M059J (cell line): ENCODE measurements around the gene CROCC2. TPM values are rescaled to one million over a fixed set of nuclear protein-coding genes. Genes with fewer than 3 reads are reported as not detected.

Source experiments
- DNase-seq: peaks from one replicate; pipeline ENCODE4 v3.0.0-alpha.2; 2012; ENCODE audit warnings: low read depth
- total RNA-seq: library from RNA; depleted of rRNA; stranded (reverse); fragments of >200 nt; shearing (Covaris generic); gene quantifications from 2 replicates; pipeline ENCODE4 v1.2.3, GENCODE V29; 2014

The CROCC2 gene
- total RNA-seq, 1 experiment from 2014 or later: not detected

DNA sequence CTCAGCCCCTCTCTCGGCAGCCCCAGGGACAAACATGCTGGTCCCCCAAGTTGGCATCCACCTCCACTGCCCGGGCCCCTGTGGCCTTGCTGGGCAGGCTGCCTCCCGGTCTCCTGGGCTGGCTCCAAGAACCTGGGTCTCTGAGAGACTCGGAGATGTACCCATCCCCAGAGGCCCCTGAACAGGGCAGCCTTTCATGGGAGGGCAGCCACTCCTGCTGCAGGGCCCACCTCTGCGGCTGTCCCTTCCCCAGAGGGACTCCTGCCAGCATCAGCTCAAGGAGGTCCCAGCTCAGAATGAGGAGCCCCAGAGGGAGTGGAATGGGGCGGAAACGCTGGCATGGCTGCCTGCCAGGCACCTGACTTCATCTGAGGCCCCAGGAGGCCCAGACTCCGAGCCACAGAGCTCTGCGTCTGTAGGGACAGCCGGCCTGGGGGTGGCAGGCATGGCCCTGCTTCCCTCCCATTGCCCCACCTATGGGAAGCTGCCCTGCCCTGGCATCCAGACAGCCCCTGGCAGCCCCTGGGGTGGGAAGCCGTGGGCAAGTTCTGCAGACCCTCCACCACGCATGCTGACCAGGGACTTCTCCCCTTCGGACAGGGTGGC is 857 bp upstream of the CROCC2 start:
- DNase-seq: no peak

DNA sequence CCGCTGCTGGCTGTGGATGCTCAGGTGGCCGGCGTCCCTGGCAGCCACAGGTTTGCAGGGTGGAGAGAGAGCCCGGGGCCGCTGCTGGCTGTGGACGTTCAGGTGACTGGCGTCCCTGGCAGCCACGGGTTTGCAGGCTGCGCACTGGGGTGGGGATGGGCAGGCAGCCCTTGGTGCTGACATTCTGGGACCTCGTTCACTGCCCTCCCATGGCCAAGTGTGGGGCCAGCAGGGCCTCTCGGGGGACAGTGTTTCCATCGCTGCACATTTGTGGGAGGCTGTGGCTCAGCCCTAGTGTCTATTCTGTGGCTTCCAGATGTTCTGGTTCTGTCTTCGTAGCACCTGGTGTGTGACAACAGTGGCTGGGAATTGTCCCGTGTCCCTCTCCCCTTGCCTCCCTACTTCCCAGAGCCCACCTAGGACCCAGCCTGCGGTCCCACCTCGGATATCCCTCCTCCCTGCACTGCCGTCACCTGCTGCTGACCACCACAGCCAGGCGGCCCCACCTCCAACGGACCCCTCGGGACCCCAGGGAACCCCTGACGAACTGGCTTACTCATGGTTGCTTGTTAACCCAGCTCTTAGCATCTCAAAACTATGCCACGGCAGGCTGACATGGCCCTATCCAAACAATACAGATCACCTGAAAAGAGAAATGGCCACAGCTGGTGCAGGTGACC is 915 bp downstream of the CROCC2 start:
- DNase-seq: no peak

DNA sequence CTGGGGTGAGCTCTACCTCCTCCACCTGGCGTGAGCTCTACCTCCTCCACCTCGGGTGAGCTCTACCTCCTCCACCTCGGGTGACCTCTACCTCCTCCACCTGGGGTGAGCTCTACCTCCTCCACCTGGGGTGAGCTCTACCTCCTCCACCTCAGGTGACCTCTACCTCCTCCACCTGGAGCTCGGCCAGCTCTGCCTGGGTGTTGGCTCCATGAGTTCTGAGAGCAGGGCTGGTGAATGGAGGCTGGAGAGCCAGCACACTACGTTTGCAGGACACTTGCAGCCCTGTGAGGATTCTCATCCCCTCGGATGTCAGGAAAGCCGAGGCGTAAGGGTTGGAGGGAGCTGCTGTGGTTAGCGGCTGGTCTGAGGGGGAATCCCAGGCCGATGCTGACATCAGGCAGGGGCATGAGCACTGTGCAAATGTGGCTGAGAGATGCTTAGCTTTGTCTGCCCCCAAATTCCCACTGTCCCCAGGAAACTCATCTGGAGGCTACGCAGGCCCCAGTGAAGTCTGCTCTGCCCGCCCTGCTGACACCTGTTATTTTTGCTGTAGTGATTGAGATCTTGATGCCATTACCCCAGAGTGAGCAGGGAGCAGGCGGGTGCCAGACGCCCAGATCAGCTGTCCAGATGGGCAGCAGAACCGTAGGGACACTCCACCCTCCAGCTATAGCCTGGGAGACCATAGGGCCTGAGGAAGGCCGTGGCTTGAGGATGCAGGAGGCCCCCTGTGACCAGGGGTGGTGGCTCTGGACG is 3.3 kb downstream of the CROCC2 start:
- DNase-seq: no peak

DNA sequence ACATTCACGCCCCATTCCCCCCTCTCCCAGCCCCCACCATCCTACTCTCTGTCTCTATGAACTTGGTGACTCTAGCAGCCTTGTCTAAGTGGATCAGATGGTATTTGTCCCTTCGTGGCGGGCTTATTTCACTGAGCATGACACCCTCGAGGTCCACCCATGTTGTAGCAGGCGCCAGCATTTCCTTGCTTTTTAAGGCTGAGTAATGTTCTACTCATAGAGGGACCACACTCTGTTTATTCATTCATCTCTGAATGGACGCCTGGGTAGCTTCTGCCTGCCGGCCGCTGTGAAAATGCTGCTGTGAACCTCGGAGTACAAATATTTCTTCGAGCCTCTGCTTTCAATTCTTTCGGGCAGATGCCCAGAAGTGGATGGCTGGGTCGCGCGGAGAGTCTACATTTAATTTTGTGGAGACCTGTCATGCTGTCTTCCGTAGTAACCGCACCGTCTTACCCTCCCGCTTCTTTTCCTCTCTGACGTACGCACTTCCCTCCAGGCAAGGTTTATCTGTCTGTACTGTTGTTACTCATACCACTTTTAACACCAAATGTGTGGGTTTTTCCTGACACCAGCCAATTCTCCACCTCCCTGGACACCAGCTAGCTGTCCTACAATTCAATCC is 5.6 kb downstream of the CROCC2 start:
- DNase-seq: peak; percentile 72

DNA sequence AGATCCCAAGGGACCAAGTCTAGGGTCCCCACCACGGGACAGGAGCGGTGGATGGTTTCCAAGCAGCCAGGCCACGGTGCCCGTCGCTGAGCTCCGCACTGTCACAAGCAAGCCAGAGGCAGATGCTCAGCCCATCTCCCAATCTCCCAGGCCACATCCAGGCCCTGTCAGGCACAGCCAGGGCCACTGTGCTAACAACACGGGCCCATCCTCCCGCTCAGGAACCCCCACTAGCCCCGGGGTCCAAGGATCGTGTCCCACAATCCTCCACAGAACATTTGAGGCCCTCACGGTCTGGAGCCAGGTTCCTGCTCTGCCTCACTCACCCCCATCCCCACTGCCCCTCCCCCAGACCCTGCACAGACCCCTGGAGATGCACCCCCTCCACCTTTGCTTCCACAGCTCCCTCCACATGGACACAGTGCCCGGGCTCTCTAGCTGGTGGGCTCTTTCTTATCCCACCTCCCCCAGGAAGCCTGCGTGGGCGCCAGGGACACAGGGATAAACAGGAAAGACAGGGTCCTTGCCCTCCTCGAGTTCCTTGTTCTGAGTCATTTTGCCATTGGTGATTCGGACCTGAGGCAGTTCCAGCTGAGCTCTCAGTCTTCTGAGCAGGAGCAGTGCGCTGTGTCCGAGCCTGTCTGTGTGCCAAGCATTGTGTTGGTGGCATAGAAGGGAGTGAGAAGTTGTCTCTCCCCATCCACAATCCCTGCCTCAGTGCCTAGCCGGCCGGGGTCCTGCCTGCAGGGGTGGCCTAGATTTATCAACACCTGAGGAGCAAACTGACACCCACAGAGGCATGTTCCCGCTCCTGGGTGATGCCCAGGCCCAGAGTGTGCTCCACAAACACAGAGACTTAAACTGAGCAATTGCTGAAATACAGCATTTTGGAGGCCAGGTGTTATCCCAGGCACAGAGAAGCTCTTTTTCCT is 7.0 kb downstream of the CROCC2 start:
- peak; percentile 35 for DNase-seq

DNA sequence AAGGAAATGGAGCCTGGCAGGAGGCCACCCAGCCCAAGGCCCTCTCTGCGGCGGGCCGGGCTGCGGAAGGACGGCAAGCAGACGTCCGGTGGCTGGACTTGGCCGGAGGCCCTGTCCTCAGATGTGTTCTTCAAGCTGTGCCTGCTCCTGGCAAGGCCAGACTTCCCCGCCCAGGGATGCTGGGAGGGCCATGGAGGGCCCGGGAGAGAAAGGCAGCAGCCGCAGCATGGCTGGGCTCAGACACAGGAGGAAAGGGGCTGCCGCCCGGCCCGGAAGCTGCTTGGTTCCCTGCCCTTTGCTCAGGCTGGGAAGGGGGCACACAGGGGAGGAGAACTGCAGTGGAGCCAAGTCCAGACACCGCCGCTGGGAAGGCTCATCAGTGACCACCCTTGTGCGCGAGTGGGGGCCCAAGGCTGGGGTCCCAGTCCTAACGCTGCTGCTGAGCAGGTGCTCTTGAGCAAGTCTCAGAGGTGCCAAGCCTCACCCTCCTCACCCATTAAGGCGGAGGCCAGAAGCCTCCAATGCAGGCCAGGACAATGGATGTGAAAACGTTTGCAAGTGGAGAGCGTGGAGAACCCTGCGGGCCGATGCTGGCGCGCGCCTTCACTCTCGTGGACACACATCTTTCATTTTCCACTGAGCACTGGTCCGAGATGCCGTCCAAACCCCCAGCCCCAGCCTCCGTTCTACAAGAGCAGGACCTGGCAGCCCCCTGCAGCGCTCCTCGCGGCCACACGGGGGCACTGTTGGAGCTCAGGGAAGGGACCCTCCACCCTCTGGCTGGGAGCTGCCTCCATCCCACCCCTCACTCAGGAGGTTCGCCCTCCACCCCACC is 7.9 kb downstream of the CROCC2 start:
- peak; percentile 78 for DNase-seq

DNA sequence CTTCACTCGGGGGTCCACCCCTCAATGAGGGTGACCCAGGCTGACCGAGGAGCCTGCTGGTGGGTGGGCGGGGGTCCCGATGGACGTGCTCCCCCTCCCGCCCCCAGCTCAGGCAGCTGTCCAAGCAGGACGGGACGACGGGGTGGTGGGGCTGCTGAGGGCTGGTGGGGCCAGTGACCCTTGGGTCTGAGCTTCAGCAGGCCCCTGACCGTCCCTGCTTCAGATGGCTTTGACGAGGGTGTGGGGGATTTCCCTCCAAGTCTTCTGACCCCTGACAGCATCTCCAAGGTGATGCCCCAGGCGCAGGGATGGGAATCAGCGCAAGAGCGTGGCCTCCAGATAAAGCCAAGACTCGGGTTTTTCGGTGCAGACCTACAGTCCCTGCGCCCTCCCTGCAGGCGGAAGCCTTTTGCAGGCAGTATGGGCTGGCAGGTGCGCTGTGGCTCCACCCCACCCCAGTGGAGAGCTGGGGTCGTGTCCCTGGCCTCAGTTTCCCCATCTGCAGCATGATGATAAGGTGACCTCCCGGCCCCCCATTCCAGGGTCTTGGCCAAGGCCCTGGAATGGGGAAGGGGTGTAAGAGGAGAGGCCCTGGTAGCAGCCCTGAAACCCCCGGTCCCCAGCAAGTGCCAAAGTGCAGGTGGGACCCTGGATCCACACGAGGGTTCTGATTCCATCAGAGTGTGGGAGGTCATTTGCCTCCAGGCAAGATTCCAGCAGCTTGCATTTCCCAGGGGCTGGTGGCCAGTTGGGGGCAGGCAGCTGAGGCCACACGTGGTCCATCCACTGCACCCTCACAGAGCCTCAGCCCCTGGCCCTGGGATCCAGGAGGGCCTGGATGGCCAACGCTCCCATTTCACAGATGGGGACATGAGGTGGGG is 8.7 kb downstream of the CROCC2 start:
- no peak for DNase-seq

DNA sequence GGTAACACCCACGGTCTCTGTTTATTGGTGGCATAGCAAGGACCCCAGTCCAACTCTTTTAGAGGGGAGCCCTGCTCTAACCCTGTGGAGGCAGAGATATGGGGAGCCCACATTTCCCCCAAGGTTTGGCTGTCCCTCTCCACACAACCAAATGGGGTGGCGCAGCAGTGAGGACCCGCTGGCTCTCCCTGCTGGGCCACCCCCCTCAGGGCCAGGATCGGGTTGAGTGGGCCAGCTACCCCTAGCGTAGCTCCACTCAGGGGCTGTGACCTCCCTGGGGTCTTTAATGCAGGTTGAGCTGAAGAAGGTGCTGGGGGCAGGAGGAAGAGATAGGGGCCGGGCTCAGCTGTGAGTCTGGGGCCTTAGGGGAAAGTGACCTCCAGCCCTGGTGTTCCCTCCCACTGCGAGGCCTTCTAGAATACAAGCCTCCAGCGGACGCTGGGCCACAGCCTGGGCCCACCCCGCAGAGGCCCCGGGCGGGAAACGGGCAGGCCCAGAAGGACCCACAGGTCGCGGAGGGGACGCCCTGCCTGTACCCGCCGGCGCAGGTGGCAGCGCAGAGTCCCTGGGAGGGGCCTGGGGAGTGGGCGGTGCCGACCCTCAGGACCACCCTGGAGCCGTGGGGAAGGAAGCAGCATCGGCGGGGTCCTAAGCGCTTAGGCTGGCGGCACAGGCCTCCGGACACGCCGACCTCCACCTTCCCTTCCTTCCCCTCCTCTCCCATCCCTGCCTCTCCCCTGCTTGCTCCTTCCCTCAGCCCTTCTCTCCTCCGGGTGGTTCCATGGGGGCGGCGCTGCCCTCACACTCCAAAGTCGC is 9.6 kb downstream of the CROCC2 start:
- no peak for DNase-seq

DNA sequence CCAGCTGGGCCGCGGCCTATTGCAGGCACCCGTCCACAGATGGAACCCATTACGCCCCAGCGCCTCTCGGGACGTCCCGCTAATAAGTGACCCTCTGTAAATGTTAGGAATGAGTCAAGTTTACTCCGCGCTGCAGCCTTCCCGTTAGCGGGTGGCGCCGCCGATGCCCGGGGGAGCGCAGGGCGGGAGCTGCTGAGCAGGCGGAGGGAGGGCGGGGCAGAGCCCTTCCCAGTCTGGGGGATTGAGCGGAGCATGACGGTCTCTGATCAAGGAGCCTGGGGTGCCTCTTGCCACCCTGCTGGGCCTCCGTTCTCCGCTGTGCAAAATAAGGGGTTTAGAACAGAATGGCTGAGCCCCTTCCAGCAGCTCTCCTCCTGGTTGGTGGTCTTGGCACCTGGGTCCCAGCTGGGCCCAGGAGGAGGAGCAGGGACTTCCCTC is 10.5 kb downstream of the CROCC2 start:
- peak; percentile 65 for DNase-seq

DNA sequence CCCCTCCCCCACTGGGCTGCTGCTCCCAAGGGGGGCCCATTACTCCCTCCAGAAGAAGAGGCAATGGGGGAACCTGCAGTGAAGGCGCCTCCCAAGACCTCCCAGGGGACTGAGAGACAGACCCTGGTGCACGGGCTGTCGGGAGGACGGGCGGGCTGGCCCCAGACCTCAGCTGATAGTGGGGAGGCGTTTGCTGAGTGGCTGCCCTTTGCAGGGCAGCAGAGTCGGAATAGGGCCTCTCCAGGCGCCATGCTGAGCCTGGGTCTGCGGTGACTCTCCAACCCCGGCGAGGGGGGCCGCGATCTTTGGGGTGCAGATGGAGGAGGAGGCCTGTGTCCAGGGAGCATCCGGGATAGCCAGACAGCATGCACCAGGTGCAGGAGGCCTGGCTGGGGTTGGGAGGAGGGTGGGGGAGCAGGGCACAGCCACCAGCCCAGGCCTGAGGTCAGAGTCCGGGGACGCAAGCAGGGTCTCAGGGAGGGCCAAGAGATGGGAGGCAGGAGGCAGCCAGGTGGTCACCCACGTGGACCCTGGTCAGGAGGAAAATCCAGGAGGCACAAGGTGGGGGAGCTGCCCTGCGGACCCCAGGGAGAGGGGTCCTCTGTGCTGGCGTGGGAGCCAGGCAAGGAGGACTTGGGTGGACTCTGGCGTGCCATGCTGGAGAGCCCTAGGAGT is 11.0 kb downstream of the CROCC2 start:
- DNase-seq: no peak

DNA sequence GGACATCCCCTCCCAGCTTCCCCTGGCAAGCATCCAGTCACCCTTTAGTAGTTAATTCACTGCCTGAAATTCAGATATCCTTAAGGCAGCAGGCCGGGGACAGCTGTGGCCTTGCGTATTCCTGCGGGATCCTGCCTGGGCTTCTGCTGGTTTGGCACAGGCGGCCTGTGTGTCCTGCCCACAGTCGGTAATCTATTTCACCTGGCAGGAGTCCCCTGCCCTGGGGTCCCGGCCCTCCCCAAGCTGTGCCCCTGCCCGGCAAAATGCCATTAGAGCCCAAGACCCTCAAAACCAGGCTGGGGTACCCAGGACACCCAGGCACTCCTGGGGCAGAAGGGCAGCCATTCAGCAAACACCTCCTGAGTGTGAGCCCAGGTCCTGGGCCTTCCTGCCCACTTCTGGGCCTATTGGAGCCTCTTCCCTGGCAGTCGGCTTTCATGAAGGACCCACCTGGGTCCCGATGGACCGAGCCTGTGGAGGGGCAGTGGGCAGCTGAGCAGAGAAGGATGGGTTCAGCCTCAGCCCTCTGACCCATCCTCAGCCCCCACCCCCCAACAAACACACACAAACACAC is 11.6 kb downstream of the CROCC2 start:
- DNase-seq: no peak

DNA sequence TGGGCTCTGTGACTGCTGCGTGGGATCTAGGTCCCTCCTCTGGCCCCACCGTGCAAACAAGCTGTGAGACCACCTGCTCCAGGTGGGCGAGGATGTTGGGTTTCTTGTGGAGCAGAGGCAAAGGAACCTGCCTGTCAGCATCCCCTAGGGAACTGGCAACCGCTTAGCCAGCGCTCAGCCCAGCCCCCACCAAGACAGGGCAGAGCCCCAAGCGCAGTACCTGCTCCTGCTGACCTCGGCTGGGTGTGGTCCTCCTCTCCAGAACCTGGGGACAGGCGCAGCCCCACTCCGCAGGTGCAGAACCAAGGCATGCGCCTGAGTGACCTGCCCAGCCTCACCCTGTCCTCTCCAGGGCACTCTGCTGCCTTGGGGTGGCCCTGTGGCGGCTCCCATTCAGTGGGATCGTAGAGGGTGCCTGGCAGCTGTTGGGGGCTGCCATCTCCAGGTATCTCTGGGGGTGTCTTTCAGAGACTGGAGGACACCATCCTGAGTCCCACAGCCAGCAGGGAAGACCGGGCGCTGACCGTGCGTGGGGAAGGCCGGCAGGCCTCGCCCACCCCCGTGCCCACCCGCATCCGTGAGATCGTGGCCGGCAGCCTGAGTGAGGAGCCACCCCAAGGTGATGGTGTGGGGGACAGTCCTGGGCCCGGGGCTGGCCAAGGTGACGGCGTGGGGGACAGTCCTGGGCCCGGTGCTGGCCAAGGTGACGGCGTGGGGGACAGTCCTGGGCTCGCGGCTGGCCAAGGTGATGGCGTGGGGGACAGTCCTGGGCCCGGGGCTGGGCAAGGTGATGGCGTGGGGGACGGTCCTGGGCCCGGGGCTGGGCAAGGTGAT is 12.3 kb downstream of the CROCC2 start:
- DNase-seq: no peak

DNA sequence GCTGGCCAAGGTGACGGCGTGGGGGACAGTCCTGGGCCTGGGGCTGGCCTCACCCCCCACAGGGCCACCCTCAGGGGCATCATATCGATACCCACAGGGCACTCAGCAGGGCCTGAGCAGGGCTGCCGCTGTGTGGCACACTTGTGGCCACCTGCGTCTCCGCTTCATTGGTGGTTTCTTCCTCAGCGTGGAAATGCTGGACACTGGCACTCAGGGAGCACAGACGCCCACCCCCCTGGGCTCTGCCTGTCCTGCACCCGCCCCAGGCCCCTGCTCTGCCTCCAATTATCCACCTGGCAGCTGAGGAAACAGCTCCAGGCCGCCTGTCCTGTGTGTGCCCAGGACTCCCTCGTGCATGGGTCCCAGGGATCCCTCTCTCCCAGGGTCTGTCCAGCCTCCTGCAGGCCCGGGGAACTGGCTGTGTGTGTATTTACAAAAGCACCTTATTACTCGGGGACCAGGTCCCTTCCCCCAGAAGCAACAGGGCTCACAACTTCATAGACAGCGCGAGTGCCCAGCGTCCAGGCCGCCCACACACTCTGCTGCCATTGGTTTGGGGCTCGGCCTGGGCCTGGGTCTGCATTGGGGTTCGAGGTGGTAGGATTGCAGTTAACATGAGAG is 13.1 kb downstream of the CROCC2 start:
- no peak for DNase-seq

DNA sequence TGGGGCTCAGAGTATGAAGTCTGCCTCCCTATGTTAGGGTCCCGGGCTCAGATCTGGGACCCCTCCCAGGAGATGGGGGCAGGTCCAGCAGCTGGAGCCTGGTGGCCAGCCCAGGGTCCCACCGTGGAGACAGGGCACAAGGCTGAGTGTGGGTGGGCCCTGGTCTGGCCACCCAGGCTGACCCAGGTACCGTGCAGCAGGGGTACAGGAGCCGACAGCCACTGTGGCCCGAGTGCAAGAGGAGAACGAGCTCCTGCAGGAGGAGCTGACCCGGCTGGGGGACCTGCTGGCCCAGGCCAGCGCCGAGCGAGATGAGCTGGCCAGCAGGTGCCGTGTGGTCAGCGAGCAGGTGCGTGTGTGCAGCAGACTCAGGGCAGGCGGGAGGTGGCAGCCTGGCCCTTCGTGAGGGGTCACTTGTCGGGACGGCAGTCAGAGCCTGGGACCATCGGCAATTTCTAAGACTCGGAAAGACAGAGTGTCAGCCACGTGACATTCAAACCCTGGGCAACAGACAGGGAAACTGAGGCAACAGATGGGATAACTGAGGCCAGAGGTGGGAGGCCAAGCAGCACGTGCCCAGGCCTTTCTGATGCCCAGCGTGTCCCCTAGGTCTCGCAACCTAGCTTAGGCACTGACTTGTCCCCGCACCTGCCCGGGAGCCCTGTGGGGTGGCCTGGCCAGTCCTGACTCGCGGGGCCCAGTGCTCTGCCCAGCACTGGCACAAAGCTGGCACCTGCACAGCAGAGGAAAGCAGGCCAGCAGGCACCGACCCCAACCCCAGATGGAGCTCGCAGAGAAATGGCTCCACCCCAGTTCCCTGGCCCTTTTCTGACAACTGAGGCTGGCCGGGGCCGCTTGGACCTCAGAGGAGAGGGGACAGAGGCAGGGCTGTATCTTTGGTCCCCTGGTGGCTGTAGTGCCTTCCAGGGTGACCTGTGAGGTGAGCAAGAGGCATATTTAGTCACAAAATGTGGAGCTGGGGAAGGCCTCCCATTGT is 13.9 kb downstream of the CROCC2 start:
- no peak for DNase-seq

DNA sequence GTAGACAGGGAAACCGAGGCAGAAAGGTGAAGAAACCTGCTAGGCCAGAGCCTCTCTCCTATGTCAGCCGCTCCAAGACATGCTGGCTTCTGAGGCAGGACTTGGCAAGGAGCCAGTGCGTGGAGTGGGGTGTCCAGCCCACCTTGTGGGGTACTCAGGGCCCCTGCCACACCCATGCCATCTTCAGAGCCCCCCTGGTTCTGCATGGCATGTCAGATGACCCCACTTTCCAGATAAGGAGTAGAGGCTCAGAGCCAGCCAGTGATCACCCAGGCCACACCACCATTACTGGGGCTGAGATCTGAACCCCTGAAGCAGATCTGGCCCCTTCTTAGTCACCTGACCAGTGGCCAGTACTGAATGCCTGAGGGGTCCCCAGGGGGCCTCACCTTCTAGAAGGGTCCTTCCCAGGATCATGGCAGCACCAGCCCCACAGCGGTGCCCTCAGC is 14.7 kb downstream of the CROCC2 start:
- DNase-seq: no peak
